K562 (cell line): ENCODE data around the gene IL12RB1. TPM values are rescaled to one million over a fixed set of nuclear protein-coding genes. Genes with fewer than 3 reads are reported as not detected.

Source experiments
- ATAC-seq: fragments of 200-7000 bp; cut with Tn5 transposase; 3 replicates; pipeline ENCODE4 v1.9.1; 2020; ENCODE audit warnings: moderate library complexity
- BruUV-seq: library from RNA; stranded (reverse); fragments of 400-500 nt; replicated peaks from 2 replicates; lab custom pipeline; 2021; lab: Mats Ljungman, UMichigan
- CTCF ChIA-PET: fragments of 300-600 bp; formaldehyde crosslinking; extraction: SDS; loops from one replicate; lab custom pipeline; 2021; ENCODE audit warnings: low intra/inter-chr PET ratio; lab: Yijun Ruan, JAX
- POLR2A ChIA-PET: fragments of 300-600, 350-650 bp; sonication (Branson Sonifier 250); formaldehyde crosslinking; extraction: SDS; loops from one replicate; lab custom pipeline; 2021; ENCODE audit warnings: antibody characterized with exemption, inconsistent platforms; lab: Yijun Ruan, JAX
- DNase-seq, 4 experiments: peaks; one replicate each; pipeline versions ENCODE4 v3.0.0 to v3.0.0-alpha.2; 2011 to 2018; ENCODE audit warnings: low spot score in 3 of 4, mixed read lengths in 3 of 4; ENCODE audit errors: extremely low read depth in 1 of 4
- FAIRE-seq: peaks from 2 replicates; lab custom pipeline; 2011; peaks lifted over from hg19 to GRCh38; lab: Jason Lieb, UNC
- H2AFZ ChIP-seq: 2 replicates; pipeline ENCODE4 v1.6.0; 2011; ENCODE audit warnings: low read depth, low read length, control low read depth, inconsistent platforms
- H3K27ac ChIP-seq: fragments of 200-600 bp; 3 replicates; pipeline ENCODE4 v1.8.0; 2011; ENCODE audit warnings: low read depth, mild to moderate bottlenecking, control low read depth, inconsistent platforms, low read length, moderate library complexity, mixed read lengths; ENCODE audit errors: extremely low read depth
- H3K27me3 ChIP-seq, 2 experiments: fragments of 300-600 bp in 1 of 2; 2 replicates in 1 of 2; 3 replicates in 1 of 2; pipeline versions ENCODE4 v1.6.0 to v1.8.0; 2011; ENCODE audit warnings: inconsistent platforms in 2 of 2, low read length in 2 of 2, mild to moderate bottlenecking in 1 of 2, mixed read lengths in 1 of 2, moderate library complexity in 1 of 2; ENCODE audit not compliant: control insufficient read depth in 2 of 2, insufficient read depth in 2 of 2
- H3K36me3 ChIP-seq: fragments of 300-600 bp; 3 replicates; pipeline ENCODE4 v1.8.0; 2011; ENCODE audit warnings: mild to moderate bottlenecking, low read length, inconsistent platforms; ENCODE audit not compliant: control insufficient read depth, insufficient read depth
- H3K4me1 ChIP-seq, 2 experiments: fragments of 200-600 bp in 1 of 2; replicated peaks in 1 of 2; 2 replicates in 1 of 2; 3 replicates in 1 of 2; pipeline versions ENCODE4 v1.5.1 to v1.8.0; 2011; ENCODE audit warnings: inconsistent platforms in 2 of 2, low read length in 2 of 2, mild to moderate bottlenecking in 1 of 2, mixed read lengths in 1 of 2, moderate library complexity in 1 of 2; ENCODE audit not compliant: control insufficient read depth in 2 of 2, insufficient read depth in 2 of 2
- H3K4me2 ChIP-seq: 2 replicates; pipeline ENCODE4 v1.6.1; 2011; ENCODE audit warnings: low read length, control low read depth, inconsistent platforms, mixed read lengths; ENCODE audit not compliant: insufficient read depth
- H3K4me3 ChIP-seq: fragments of 200-600 bp; sonication (generic), shearing (Covaris generic); 2 replicates; pipeline ENCODE4 v1.5.1; 2016; ENCODE audit warnings: control low read depth, inconsistent platforms
- H3K79me2 ChIP-seq: fragments of 200-600 bp; 3 replicates; pipeline ENCODE4 v1.8.0; 2011; ENCODE audit warnings: low read length, inconsistent platforms; ENCODE audit not compliant: control insufficient read depth, insufficient read depth
- H3K9ac ChIP-seq, 2 experiments: 2 replicates each; pipeline versions ENCODE4 v1.6.0 to v1.6.1; 2011; ENCODE audit warnings: low read depth in 2 of 2, low read length in 2 of 2, control low read depth in 1 of 2, inconsistent platforms in 1 of 2, mild to moderate bottlenecking in 1 of 2, mixed read lengths in 1 of 2; ENCODE audit not compliant: insufficient read depth in 1 of 2
- H3K9me1 ChIP-seq: one replicate; pipeline ENCODE4 v1.6.0; 2011; ENCODE audit warnings: inconsistent platforms, mild to moderate bottlenecking, low read length, moderate library complexity; ENCODE audit not compliant: control insufficient read depth, insufficient read depth
- H3K9me3 ChIP-seq: replicated peaks from 2 replicates; pipeline ENCODE4 v1.5.1; 2011; ENCODE audit warnings: low read depth, low read length, inconsistent platforms; ENCODE audit not compliant: control insufficient read depth, insufficient read depth
- H4K20me1 ChIP-seq: replicated peaks from 2 replicates; pipeline ENCODE4 v1.6.1; 2011; ENCODE audit warnings: low read length, inconsistent platforms, mixed read lengths; ENCODE audit not compliant: control insufficient read depth, insufficient read depth
- EGR1 ChIP-seq: fragments of 450-650 bp; conservative IDR thresholded peaks from 2 replicates; pipeline ENCODE4 v1.6.1; 2017; ENCODE audit warnings: mild to moderate bottlenecking
- GATAD2A ChIP-seq: fragments of 450-650 bp; IDR thresholded peaks from 2 replicates; pipeline ENCODE4 v1.6.1; 2017
- POLR3A ChIP-seq: IDR thresholded peaks from 2 replicates; pipeline ENCODE4 v1.6.1; 2011; ENCODE audit warnings: borderline replicate concordance, mild to moderate bottlenecking, moderate library complexity; ENCODE audit not compliant: insufficient read length, insufficient read depth; ENCODE audit errors: extremely low read depth
- ZSCAN32 ChIP-seq: fragments of 450-650 bp; formaldehyde crosslinking; IDR thresholded peaks from 2 replicates; pipeline ENCODE4 v1.4.0; 2020; ENCODE audit warnings: mild to moderate bottlenecking, moderate library complexity
- WGBS: fragments of 100-300 bp; shearing (Covaris generic); methylation state at CpG from one replicate; pipeline ENCODE4 v1.1.6; 2016; ENCODE audit warnings: low coverage, mixed read lengths; ENCODE audit not compliant: insufficient coverage; ENCODE audit errors: missing lambda C conversion rate; 5-methylcytosine and 5-hydroxymethylcytosine counted together
- in situ Hi-C: fragments of 300-500 bp; cut with MboI; formaldehyde crosslinking; loops from 4 replicates; pipeline ENCODE4 v1.15.0; 2018; ENCODE audit warnings: inconsistent platforms, mixed read lengths
- intact Hi-C: fragments of 100-400 bp; cut with micrococcal nuclease; formaldehyde crosslinking; loops from 2 replicates; pipeline ENCODE4 v1.14.2; 2022
- polyA plus RNA-seq, 8 experiments: library from polyadenylated mRNA; depleted of rRNA in 4 of 8; stranded (reverse) in 5 of 8; unstranded in 3 of 8; fragments of >200 nt; fragmentation: Nextera tagmentation in 2 of 8; fragmentation: Illumina TruSeq in 1 of 8; extraction: Ambion mirVana in 2 of 8; extraction: Trizol in 1 of 8; gene quantifications; 2 replicates each; pipeline versions ENCODE4 v1.2.1 to v1.2.3, GENCODE V29; 2011 to 2014; ENCODE audit warnings: inconsistent platforms in 1 of 8, missing spikeins in 1 of 8
- total RNA-seq, 7 experiments: library from RNA; depleted of rRNA in 6 of 7; stranded (reverse); fragments of >200 nt in 6 of 7; fragmentation: Illumina TruSeq in 2 of 7; extraction: Trizol in 2 of 7; gene quantifications; 2 replicates each; pipeline versions ENCODE4 v1.2.1 to v1.2.3, GENCODE V29; 2011 to 2021; ENCODE audit warnings: low replicate concordance in 1 of 7
- TF ChIP-seq, protein P1 (sequence below): fragments of 450-650 bp; IDR thresholded peaks from one replicate; pipeline ENCODE4 v1.6.1; 2018; ENCODE audit warnings: mild to moderate bottlenecking, moderate library complexity; ENCODE audit not compliant: partially characterized antibody

Gene IL12RB1
- total and polyA plus RNA-seq, 9 of the 15 experiments (the other 6 are each of a cell fraction or from before 2014, with no cell fraction given), result 0.04 to 0.07 (median 0.06) TPM; not detected in 5

DNA sequence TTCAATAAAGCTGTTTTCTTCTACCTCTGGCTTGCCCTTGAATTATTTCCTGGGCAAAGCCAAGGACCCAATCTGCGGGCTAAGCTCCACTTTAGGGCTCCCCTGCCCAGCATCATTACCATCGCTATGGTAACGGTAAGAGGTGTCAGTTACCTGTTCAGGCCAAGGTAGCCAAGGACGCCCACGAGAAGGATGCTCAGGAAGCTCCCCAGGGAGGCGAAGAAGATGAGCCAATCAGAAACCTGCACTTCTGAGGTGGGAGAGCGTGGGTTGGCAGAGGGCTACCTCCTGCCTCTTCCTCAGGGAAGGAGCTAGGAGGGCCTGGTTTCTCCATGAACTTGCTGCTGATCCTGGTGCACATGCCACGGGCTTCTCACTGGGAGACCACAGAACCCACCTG is 24.7 kb downstream of the IL12RB1 start:
- no peak overlapping the region for H3K4me2 ChIP-seq
- DNase-seq (no peak), FAIRE-seq (no peak), ATAC-seq (no peak)
- no peaks in the 10 kb centered on the region for H3K79me2 ChIP-seq
- H3K9ac ChIP-seq, result no peak overlapping the region
- no peak overlapping the region for H2AFZ ChIP-seq
- no TSS peak for BruUV-seq
- H3K4me3 ChIP-seq, result no peak overlapping the region
- H3K9me3 ChIP-seq, result no peaks in the 10 kb centered on the region; the same call in 1 of the 2 replicates
- in situ Hi-C loops, result no loop called here
- CTCF ChIA-PET, result no interaction called here
- peaks cover 8 to 31% of the 10 kb centered on the region in 2 experiments; a peak in 4 of 5 replicates for H3K4me1 ChIP-seq
- intact Hi-C loops, result loop anchor here (5.0 to 10.0 kb wide), 3 partner anchors 93 to 350 kb away; partner anchors contain the start of gene PIK3R2
- TF ChIP-seq POLR3A (no peak), GATAD2A (no peak), ZSCAN32 (CRISPR knock-in tag) (no peak), EGR1 (peak; percentile 13; the same call in 1 of the 2 replicates)
- TF ChIP-seq, protein P1, sequence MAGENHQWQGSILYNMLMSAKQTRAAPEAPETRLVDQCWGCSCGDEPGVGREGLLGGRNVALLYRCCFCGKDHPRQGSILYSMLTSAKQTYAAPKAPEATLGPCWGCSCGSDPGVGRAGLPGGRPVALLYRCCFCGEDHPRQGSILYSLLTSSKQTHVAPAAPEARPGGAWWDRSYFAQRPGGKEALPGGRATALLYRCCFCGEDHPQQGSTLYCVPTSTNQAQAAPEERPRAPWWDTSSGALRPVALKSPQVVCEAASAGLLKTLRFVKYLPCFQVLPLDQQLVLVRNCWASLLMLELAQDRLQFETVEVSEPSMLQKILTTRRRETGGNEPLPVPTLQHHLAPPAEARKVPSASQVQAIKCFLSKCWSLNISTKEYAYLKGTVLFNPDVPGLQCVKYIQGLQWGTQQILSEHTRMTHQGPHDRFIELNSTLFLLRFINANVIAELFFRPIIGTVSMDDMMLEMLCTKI, result no peak
- POLR2A ChIA-PET, result interaction anchor here (0.7 to 1.7 kb wide), 3 partner anchors 9 to 190 kb away, joined by 3 to 6 read pairs (median 4); no protein-coding TSS in a partner anchor
- WGBS, result 12% methylated on average over 8 of the region's 8 CpGs
- no peaks in the 10 kb centered on the region for H3K27me3 ChIP-seq
- no peaks in the 10 kb centered on the region for H3K36me3 ChIP-seq
- H3K27ac ChIP-seq, result no peak overlapping the region
- no peaks in the 10 kb centered on the region for H3K9me1 ChIP-seq
- H4K20me1 ChIP-seq, result no peaks in the 10 kb centered on the region
